HCT116 (cell line): Measurements from ENCODE around the gene SORBS1. TPM values are rescaled to one million over a fixed set of nuclear protein-coding genes. Genes with fewer than 3 reads are reported as not detected.
A peak's percentile ranks its signal among the peaks of the same experiment; 100 is the strongest.

ENCODE experiments used
- ATAC-seq: fragments of 200-7000 bp; cut with Tn5 transposase; 2 replicates; pipeline ENCODE4 v1.9.1; 2020; ENCODE audit warnings: mild to moderate bottlenecking, moderate library complexity
- BruUV-seq: library from RNA; stranded (reverse); fragments of 400-500 nt; replicated peaks from 2 replicates; lab custom pipeline; 2021; lab: Mats Ljungman, UMichigan
- CTCF ChIA-PET: fragments of 300-600 bp; sonication (Branson Sonifier 250); formaldehyde crosslinking; loops from one replicate; lab custom pipeline; 2021; ENCODE audit warnings: antibody characterized with exemption; lab: Charles Lee
- POLR2A ChIA-PET: fragments of 300-600, 350-600 bp; sonication (Branson Sonifier 250); formaldehyde crosslinking; loops from one replicate; lab custom pipeline; 2021; ENCODE audit warnings: antibody characterized with exemption; lab: Charles Lee
- RAD21 ChIA-PET, 2 experiments: fragments of 300-600 bp; sonication (Branson Sonifier 250); formaldehyde crosslinking; loops; one replicate each; lab custom pipeline; 2023; ENCODE audit warnings: low total read pairs in 2 of 2; ENCODE audit not compliant: uncharacterized antibody in 2 of 2, unreplicated experiment in 2 of 2, low non-redundant PET in 1 of 2; lab: Charles Lee
- DNase-seq: peaks from one replicate; pipeline ENCODE4 v3.0.0-alpha.2; 2010; ENCODE audit warnings: low read depth, low spot score
- H2AFZ ChIP-seq: fragments of 200-600 bp; shearing (Covaris generic), sonication (generic); 2 replicates; pipeline ENCODE4 v1.6.1; 2017; ENCODE audit warnings: low read depth, mixed run types, mixed read lengths, antibody characterized with exemption, low read length; ENCODE audit not compliant: poor library complexity, severe bottlenecking
- H3K27ac ChIP-seq: 2 replicates; pipeline ENCODE4 v1.5.1; 2012; ENCODE audit warnings: low read depth, low read length
- H3K27me3 ChIP-seq: fragments of 200-600 bp; sonication (generic); 2 replicates; pipeline ENCODE4 v1.6.1; 2016; ENCODE audit warnings: mixed run types, low read length, mixed read lengths; ENCODE audit not compliant: insufficient read depth
- H3K36me3 ChIP-seq, 2 experiments: fragments of 200-500 bp in 1 of 2; fragments of 200-600 bp in 1 of 2; sonication (Bioruptor generic) in 1 of 2; sonication (generic) in 1 of 2; 2 replicates each; pipeline versions ENCODE4 v1.5.1 to v1.6.1; 2014 to 2016; ENCODE audit warnings: low read length in 2 of 2, inconsistent platforms in 1 of 2, mixed read lengths in 1 of 2, mixed run types in 1 of 2; ENCODE audit not compliant: insufficient read depth in 2 of 2, control insufficient read depth in 1 of 2
- H3K4me1 ChIP-seq, 2 experiments: fragments of 200-600 bp in 1 of 2; sonication (generic) in 1 of 2; 2 replicates each; pipeline versions ENCODE4 v1.5.1 to v1.6.1; 2012 to 2017; ENCODE audit warnings: low read length in 2 of 2, inconsistent platforms in 1 of 2, mild to moderate bottlenecking in 1 of 2, mixed read lengths in 1 of 2, mixed run types in 1 of 2, moderate library complexity in 1 of 2; ENCODE audit not compliant: insufficient read depth in 2 of 2, control insufficient read depth in 1 of 2
- H3K4me2 ChIP-seq: fragments of 200-600 bp; sonication (generic); 2 replicates; pipeline ENCODE4 v1.6.1; 2017; ENCODE audit warnings: mixed run types, low read length, mixed read lengths
- H3K4me3 ChIP-seq, 2 experiments: fragments of 200-600 bp in 1 of 2; sonication (generic) in 1 of 2; replicated peaks in 1 of 2; 2 replicates each; pipeline ENCODE4 v1.5.1; 2011 to 2016; ENCODE audit warnings: low read length in 2 of 2, control low read depth in 1 of 2, low read depth in 1 of 2, mild to moderate bottlenecking in 1 of 2, mixed read lengths in 1 of 2, mixed run types in 1 of 2
- H3K79me2 ChIP-seq: fragments of 200-600 bp; sonication (generic); 2 replicates; pipeline ENCODE4 v1.6.1; 2017; ENCODE audit warnings: mild to moderate bottlenecking, mixed run types, low read length, moderate library complexity, mixed read lengths; ENCODE audit not compliant: insufficient read depth
- H3K9ac ChIP-seq: fragments of 200-600 bp; sonication (generic); 2 replicates; pipeline ENCODE4 v1.6.1; 2016; ENCODE audit warnings: low read length, mixed read lengths
- H3K9me2 ChIP-seq: fragments of 200-600 bp; sonication (generic), shearing (Covaris generic); 2 replicates; pipeline ENCODE4 v1.6.1; 2017; ENCODE audit warnings: mixed run types, mild to moderate bottlenecking, moderate library complexity; ENCODE audit not compliant: insufficient read depth
- H3K9me3 ChIP-seq, 2 experiments: fragments of 200-500 bp in 1 of 2; fragments of 200-600 bp in 1 of 2; sonication (Bioruptor generic) in 1 of 2; sonication (generic) in 1 of 2; 2 replicates each; pipeline ENCODE4 v1.6.1; 2014 to 2017; ENCODE audit warnings: low read length in 2 of 2, mixed read lengths in 2 of 2, inconsistent platforms in 1 of 2, low read depth in 1 of 2, mild to moderate bottlenecking in 1 of 2, mixed run types in 1 of 2, moderate library complexity in 1 of 2; ENCODE audit not compliant: control insufficient read depth in 1 of 2, insufficient read depth in 1 of 2
- H4K20me1 ChIP-seq: fragments of 200-600 bp; sonication (generic), shearing (Covaris generic); 2 replicates; pipeline ENCODE4 v1.6.1; 2017; ENCODE audit warnings: mixed run types, mild to moderate bottlenecking, moderate library complexity; ENCODE audit not compliant: insufficient read depth
- CEBPB ChIP-seq: IDR thresholded peaks from 2 replicates; pipeline ENCODE4 v1.6.1; 2012; ENCODE audit warnings: low read depth
- ELF1 ChIP-seq: IDR thresholded peaks from 2 replicates; pipeline ENCODE4 v1.6.1; 2012; ENCODE audit warnings: low read depth, borderline replicate concordance
- EZH2 ChIP-seq: fragments of 200-600 bp; sonication (generic); IDR thresholded peaks from 2 replicates; pipeline ENCODE4 v1.6.1; 2017; ENCODE audit warnings: antibody characterized with exemption, mixed run types
- JUND ChIP-seq: IDR thresholded peaks from 2 replicates; pipeline ENCODE4 v1.6.1; 2012
- RAD21 ChIP-seq: IDR thresholded peaks from 2 replicates; pipeline ENCODE4 v1.6.1; 2012; ENCODE audit warnings: low read depth, mild to moderate bottlenecking
- SIN3A ChIP-seq: IDR thresholded peaks from 2 replicates; pipeline ENCODE4 v1.6.1; 2012; ENCODE audit warnings: low read depth
- SP1 ChIP-seq: IDR thresholded peaks from 2 replicates; pipeline ENCODE4 v1.6.1; 2012; ENCODE audit warnings: low read depth
- SRF ChIP-seq: IDR thresholded peaks from 2 replicates; pipeline ENCODE4 v1.6.1; 2012; ENCODE audit warnings: low read depth
- ZNF274 ChIP-seq: fragments of 200-500 bp; sonication (Bioruptor generic); IDR thresholded peaks from 2 replicates; pipeline ENCODE4 v1.6.1; 2014; ENCODE audit warnings: mild to moderate bottlenecking, low read depth, low read length, inconsistent platforms
- intact Hi-C: fragments of 100-400 bp; cut with micrococcal nuclease; formaldehyde crosslinking; loops from 2 replicates; pipeline ENCODE4 v1.10.0; 2022
- total RNA-seq: library from RNA; stranded (reverse); gene quantifications from one replicate; pipeline ENCODE4 v1.2.1, GENCODE V29; 2021; ENCODE audit not compliant: unreplicated experiment
- TF ChIP-seq, protein P1 (sequence below): IDR thresholded peaks from 2 replicates; pipeline ENCODE4 v1.6.1; 2012
- TF ChIP-seq, protein P2 (sequence below), 3 experiments: fragments of 200-600 bp in 1 of 3; sonication (generic) in 1 of 3; IDR thresholded peaks in 2 of 3; conservative IDR thresholded peaks in 1 of 3; 2 replicates each; pipeline ENCODE4 v1.5.1; 2012 to 2017; ENCODE audit warnings: low read depth in 2 of 3, low read length in 2 of 3, antibody characterized with exemption in 1 of 3, borderline replicate concordance in 1 of 3, control low read depth in 1 of 3, mild to moderate bottlenecking in 1 of 3, mixed read lengths in 1 of 3, mixed run types in 1 of 3, moderate library complexity in 1 of 3; ENCODE audit not compliant: insufficient read depth in 1 of 3

Gene SORBS1
- total RNA-seq, 1 experiment from 2014 or later: 3.4 TPM

DNA sequence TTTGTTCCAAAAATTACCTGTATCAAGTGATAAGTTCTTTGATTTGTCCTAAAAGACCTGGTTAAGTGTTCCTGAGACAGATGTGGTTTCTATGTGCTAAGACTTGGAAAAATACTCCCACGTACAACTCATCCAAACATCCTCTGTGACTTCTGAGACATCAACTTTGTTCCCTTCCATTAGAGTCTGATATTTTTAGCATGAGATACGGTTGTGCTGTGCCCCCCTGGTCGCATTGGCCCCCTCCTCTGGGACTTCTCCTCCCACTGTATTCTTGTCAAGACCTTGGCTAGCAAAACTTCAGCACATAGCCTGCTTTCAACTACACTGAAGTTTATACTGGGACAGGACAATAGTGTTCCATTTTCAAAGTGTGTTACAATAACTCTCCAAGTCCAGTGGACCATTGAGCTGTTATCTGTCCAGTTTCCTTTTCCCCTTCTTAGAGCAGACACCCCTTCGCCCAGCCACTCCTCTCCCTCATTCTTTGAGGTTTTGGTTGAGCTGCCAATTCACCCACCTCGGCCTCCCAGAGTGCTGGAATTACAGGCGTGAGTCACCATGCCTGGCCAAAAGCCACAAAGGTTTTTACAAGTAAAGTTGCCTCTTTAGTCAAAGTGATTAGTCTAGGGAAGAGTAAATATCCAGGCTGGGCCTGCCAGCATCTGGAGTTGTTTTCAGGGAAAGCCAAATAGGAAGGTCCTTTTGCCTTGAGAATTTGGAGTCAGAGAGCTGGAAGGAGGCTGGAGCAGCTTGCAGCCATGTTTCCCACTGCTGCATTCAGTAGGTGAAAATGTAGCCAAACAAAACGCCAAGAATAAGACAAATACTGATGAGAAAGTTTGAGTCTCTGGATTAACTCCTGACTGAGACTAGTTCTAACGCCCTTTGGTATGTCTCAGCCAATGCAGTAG lies 252.5 kb downstream of the SORBS1 start (continued):
- TF ChIP-seq ZNF274 (no peak), CEBPB (peak; percentile 61), SIN3A (peak; percentile 57; the same call in 1 of the 2 replicates), EZH2 (no peak), JUND (peak; percentile 95)
- TF ChIP-seq, protein P1, sequence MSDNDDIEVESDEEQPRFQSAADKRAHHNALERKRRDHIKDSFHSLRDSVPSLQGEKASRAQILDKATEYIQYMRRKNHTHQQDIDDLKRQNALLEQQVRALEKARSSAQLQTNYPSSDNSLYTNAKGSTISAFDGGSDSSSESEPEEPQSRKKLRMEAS: peak; percentile 41; the same call in 1 of the 2 replicates

DNA sequence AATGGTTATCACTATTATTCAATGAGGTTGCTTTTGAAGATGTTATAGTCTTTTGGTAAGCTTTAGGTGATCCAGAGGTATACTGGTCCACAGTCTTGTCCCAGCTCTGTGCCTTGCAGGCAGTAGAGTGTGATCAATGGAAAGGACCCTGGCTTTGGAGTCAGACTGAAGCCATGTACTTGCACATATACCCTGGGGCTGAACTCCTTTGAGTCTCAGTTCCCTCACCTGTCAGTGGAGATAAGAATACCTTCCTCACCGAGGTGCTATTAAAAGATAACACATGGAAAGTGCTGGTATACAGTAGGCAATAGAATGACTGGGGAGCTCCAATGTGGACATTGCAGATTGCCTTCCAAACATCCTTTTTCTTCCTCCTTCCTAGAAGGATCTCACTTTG lies 254.3 kb downstream of the SORBS1 start:
- Histone ChIP-seq H3K9me2 (no peaks in the 10 kb centered on the region), H3K4me1 (peaks cover 26 to 36% of the 10 kb centered on the region in 2 experiments), H4K20me1 (peaks cover 4% of the 10 kb centered on the region; the same call in 1 of the 2 replicates), H3K4me3 (no peak overlapping the region), H3K79me2 (no peaks in the 10 kb centered on the region), H3K36me3 (no peaks in the 10 kb centered on the region), H3K9ac (no peak overlapping the region), H3K4me2 (peak overlapping the region; percentile 58; the same call in 1 of the 2 replicates), H3K27ac (no peak overlapping the region), H2AFZ (no peak overlapping the region), H3K27me3 (peaks cover 66% of the 10 kb centered on the region), H3K9me3 (no peaks in the 10 kb centered on the region)
- BruUV-seq: no TSS peak
- ATAC-seq (no peak), DNase-seq (no peak)
- ChIA-PET POLR2A (no interaction called here), CTCF (no interaction called here), RAD21 (no interaction called here)
- TF ChIP-seq ELF1 (no peak), JUND (no peak), SP1 (no peak), EZH2 (no peak), SIN3A (no peak), RAD21 (no peak), SRF (no peak)
- TF ChIP-seq, protein P1: no peak
- TF ChIP-seq, protein P2, sequence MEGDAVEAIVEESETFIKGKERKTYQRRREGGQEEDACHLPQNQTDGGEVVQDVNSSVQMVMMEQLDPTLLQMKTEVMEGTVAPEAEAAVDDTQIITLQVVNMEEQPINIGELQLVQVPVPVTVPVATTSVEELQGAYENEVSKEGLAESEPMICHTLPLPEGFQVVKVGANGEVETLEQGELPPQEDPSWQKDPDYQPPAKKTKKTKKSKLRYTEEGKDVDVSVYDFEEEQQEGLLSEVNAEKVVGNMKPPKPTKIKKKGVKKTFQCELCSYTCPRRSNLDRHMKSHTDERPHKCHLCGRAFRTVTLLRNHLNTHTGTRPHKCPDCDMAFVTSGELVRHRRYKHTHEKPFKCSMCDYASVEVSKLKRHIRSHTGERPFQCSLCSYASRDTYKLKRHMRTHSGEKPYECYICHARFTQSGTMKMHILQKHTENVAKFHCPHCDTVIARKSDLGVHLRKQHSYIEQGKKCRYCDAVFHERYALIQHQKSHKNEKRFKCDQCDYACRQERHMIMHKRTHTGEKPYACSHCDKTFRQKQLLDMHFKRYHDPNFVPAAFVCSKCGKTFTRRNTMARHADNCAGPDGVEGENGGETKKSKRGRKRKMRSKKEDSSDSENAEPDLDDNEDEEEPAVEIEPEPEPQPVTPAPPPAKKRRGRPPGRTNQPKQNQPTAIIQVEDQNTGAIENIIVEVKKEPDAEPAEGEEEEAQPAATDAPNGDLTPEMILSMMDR (IDR thresholded peaks at IDR 0.05 in 2 of 3, conservative IDR thresholded peaks at IDR 0.05 in 1 of 3; ENCODE audit: borderline replicate concordance in 1 of 3, insufficient read depth in 1 of 3, low read depth in 2 of 3, low read length in 2 of 3): no peak
- intact Hi-C loops: no loop called here
